ENCODE results near the gene CCT3.

DNA sequence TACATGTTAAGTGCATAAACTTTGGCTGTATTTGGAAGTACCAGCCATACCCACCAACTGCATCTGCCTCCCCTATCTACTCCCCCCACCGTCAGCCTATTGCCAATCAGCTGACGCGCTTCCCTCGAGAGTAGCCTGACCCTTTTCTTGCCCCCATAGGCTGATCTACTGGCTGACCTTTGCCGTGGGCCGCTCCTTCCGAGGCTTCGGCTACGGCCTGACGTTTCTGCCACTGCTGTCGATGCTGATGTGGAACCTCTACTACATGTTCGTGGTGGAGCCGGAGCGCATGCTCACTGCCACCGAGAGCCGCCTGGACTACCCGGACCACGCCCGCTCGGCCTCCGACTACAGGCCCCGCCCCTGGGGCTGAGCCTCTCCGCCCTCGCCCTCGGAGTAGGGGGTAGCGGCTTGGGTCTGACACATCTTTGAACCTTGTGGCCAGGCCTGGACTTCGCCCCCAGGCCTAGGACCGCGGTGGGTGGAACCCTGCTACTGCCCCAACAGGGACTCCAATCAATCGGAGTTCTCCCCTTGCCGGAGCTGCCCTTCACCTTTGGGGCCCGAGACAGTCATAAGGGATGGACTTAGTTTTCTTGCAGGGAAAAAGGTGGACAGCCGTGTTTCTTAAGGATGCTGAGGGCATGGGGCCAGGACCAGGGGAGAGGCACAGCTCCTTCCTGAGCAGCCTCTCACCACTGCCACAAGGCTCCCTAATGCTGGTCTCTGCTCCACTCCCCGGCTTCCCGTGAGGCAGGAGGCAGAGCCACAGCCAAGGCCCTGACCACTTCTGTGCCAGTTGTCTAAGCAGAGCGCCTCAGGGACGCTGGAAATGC, 46.6 kb downstream of the CCT3 start:
- no peak for TF ChIP-seq IKZF1 (conservative IDR thresholded peaks at IDR 0.05)
- no peak for TF ChIP-seq SREBF2 (IDR thresholded peaks at IDR 0.05; ENCODE audit: low read length)
- TF ChIP-seq, protein P1, sequence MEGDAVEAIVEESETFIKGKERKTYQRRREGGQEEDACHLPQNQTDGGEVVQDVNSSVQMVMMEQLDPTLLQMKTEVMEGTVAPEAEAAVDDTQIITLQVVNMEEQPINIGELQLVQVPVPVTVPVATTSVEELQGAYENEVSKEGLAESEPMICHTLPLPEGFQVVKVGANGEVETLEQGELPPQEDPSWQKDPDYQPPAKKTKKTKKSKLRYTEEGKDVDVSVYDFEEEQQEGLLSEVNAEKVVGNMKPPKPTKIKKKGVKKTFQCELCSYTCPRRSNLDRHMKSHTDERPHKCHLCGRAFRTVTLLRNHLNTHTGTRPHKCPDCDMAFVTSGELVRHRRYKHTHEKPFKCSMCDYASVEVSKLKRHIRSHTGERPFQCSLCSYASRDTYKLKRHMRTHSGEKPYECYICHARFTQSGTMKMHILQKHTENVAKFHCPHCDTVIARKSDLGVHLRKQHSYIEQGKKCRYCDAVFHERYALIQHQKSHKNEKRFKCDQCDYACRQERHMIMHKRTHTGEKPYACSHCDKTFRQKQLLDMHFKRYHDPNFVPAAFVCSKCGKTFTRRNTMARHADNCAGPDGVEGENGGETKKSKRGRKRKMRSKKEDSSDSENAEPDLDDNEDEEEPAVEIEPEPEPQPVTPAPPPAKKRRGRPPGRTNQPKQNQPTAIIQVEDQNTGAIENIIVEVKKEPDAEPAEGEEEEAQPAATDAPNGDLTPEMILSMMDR (IDR thresholded peaks at IDR 0.05 in 2 of 3, conservative IDR thresholded peaks at IDR 0.05 in 1 of 3; ENCODE audit: control insufficient read depth in 2 of 3, extremely low read depth in 1 of 3, insufficient read depth in 1 of 3, low read depth in 3 of 3, low read length in 3 of 3), result no peak
- no peak for TF ChIP-seq ESRRA (IDR thresholded peaks at IDR 0.05; ENCODE audit: low read length)
- TF ChIP-seq EGR1 (IDR thresholded peaks at IDR 0.05; ENCODE audit: borderline replicate concordance in 1 of 2, low read depth in 2 of 2, low read length in 2 of 2), result no peak
- TF ChIP-seq TCF3 (IDR thresholded peaks at IDR 0.05; ENCODE audit: borderline replicate concordance, insufficient read depth, low read depth, low read length), result no peak
- TF ChIP-seq POLR2AphosphoS5 (IDR thresholded peaks at IDR 0.05; ENCODE audit: low read length), result no peak
- TF ChIP-seq, protein P2, sequence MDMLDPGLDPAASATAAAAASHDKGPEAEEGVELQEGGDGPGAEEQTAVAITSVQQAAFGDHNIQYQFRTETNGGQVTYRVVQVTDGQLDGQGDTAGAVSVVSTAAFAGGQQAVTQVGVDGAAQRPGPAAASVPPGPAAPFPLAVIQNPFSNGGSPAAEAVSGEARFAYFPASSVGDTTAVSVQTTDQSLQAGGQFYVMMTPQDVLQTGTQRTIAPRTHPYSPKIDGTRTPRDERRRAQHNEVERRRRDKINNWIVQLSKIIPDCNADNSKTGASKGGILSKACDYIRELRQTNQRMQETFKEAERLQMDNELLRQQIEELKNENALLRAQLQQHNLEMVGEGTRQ (IDR thresholded peaks at IDR 0.05; ENCODE audit: borderline replicate concordance, low read depth, low read length), result no peak
- TF ChIP-seq SPI1 (IDR thresholded peaks at IDR 0.05; ENCODE audit: borderline replicate concordance, insufficient read depth, low read depth, low read length), result no peak
- TF ChIP-seq HDAC6 (IDR thresholded peaks at IDR 0.05; ENCODE audit: unreplicated experiment), result no peak

Measured in GM12878 (cell line).